GM12878 (cell line): ENCODE measurements around the gene NIN.

Experiments
- HDAC6 ChIP-seq: fragments of 200-600 bp; sonication (generic); IDR thresholded peaks from one replicate; pipeline ENCODE4 v1.8.0; 2017; ENCODE audit warnings: antibody characterized with exemption; ENCODE audit not compliant: unreplicated experiment
- POLR2AphosphoS5 ChIP-seq: IDR thresholded peaks from 2 replicates; pipeline ENCODE4 v1.6.1; 2011; ENCODE audit warnings: mild to moderate bottlenecking, low read length, inconsistent platforms
- SMARCA5 ChIP-seq: fragments of 450-650 bp; IDR thresholded peaks from 2 replicates; pipeline ENCODE4 v1.6.1; 2017; ENCODE audit warnings: mild to moderate bottlenecking
- ZSCAN29 ChIP-seq: fragments of 450-650 bp; IDR thresholded peaks from 2 replicates; pipeline ENCODE4 v1.6.1; 2017; ENCODE audit warnings: mild to moderate bottlenecking, moderate library complexity

DNA sequence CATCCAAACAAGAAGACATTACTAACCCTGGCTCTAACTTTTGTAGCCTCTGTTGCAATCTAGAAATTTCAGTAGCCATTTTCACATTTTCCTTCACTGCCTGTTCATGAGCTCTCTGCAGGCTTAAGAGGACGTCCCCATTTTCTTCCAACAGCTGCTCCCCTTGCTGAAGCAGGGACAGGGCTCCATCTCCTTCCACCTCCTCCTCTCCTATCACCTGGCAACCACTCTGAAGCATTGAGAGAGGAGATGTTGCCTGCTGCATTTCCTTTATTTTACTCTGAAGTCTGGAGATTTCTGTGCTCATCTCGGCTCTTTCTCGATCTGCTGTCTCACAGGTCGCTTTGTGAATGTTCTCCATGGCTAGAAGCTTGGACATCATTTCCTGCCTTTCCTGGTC is 73.3 kb downstream of the NIN start:
- TF ChIP-seq HDAC6 (no peak), POLR2AphosphoS5 (no peak), ZSCAN29 (no peak), SMARCA5 (no peak)
